ENCODE results near the gene DENND5B.
"Not testable (repeated sequence)": the region's sequence is repeated elsewhere in the genome, so short reads cannot be mapped to it uniquely, and the experiment has no call there.

Gene DENND5B

GRCh38 chr12:31460024-31460423, 130.9 kb downstream of the DENND5B start:
- no peak for DNase-seq

- DNase-seq, result no peak
Measured at GRCh38 chr12:31456562-31456961, 134.4 kb downstream of the DENND5B start.

- DNase-seq, result no peak
Measured at GRCh38 chr12:31444736-31445135, 146.2 kb downstream of the DENND5B start.

- DNase-seq, result no peak
Measured at GRCh38 chr12:31440586-31440985, 150.3 kb downstream of the DENND5B start.

GRCh38 chr12:31440134-31440533, 150.8 kb downstream of the DENND5B start:
- DNase-seq, result no peak

- DNase-seq, result no peak
Measured at GRCh38 chr12:31431721-31432240, 159.2 kb downstream of the DENND5B start.

- DNase-seq, result no peak
Measured at GRCh38 chr12:31423405-31423804, 167.5 kb downstream of the DENND5B start.

- no peak for DNase-seq
Measured at GRCh38 chr12:31412292-31412801, 178.6 kb downstream of the DENND5B start.

GRCh38 chr12:31408763-31409162, 182.2 kb downstream of the DENND5B start:
- no peak for DNase-seq

GRCh38 chr12:31407562-31407961, 183.4 kb downstream of the DENND5B start:
- DNase-seq, result no peak

GRCh38 chr12:31406345-31406744, 184.6 kb downstream of the DENND5B start:
- DNase-seq, result no peak

- DNase-seq, result no peak
Measured at GRCh38 chr12:31405021-31405420, 185.9 kb downstream of the DENND5B start.

- peak; percentile 70 for DNase-seq
Measured at GRCh38 chr12:31403099-31403607, 187.8 kb downstream of the DENND5B start.

- DNase-seq, result no peak
Measured at GRCh38 chr12:31393004-31393550, 197.9 kb downstream of the DENND5B start.

GRCh38 chr12:31390991-31391390, 199.9 kb downstream of the DENND5B start:
- no peak for DNase-seq

GRCh38 chr12:31388713-31389112, 202.2 kb downstream of the DENND5B start:
- DNase-seq, result no peak

GRCh38 chr12:31387466-31387865, 203.5 kb downstream of the DENND5B start:
- no peak for DNase-seq

- no peak for DNase-seq
Measured at GRCh38 chr12:31387011-31387410, 203.9 kb downstream of the DENND5B start.

GRCh38 chr12:31386364-31386777, 204.6 kb downstream of the DENND5B start:
- no peak for DNase-seq

- DNase-seq, result not testable (repeated sequence)
Measured at GRCh38 chr12:31377210-31377609, 213.7 kb downstream of the DENND5B start.

- DNase-seq, result not testable (repeated sequence)
Measured at GRCh38 chr12:31375422-31375821, 215.5 kb downstream of the DENND5B start.

- DNase-seq, result no peak
Measured at GRCh38 chr12:31371256-31371620, 219.7 kb downstream of the DENND5B start.

GRCh38 chr12:31370531-31371255, 220.2 kb downstream of the DENND5B start:
- DNase-seq, result no peak
